Anterior cingulate cortex (tissue), 58 donors: ENCODE data around the gene ABLIM2.
A peak's percentile ranks its signal among the peaks of the same experiment; 100 is the strongest.

Source experiments
- DNase-seq, 58 donors: peaks; one replicate each; lab custom pipeline; 2025; lab: John Stamatoyannopoulos, UW

The ABLIM2 gene

GRCh38 chr4:8013976-8014726 is 144.5 kb downstream of the ABLIM2 start:
- DNase-seq, result no peak

GRCh38 chr4:8012517-8012916 is 146.1 kb downstream of the ABLIM2 start:
- no peak for DNase-seq

GRCh38 chr4:8010618-8011017 is 148.0 kb downstream of the ABLIM2 start:
- DNase-seq, result peak in 53 of 58 donors; percentile 10 to 92 (median 67)

GRCh38 chr4:8009710-8010511 is 148.7 kb downstream of the ABLIM2 start:
- DNase-seq, result peak in 2 of 58 donors; percentile 17 to 29

GRCh38 chr4:8009097-8009496 is 149.5 kb downstream of the ABLIM2 start:
- DNase-seq, result no peak

- no peak for DNase-seq
Observed at GRCh38 chr4:8008391-8008790, 150.2 kb downstream of the ABLIM2 start.

- DNase-seq, result no peak
Observed at GRCh38 chr4:8007581-8007980, 151.0 kb downstream of the ABLIM2 start.

- no peak for DNase-seq
Observed at GRCh38 chr4:8006471-8006870, 152.1 kb downstream of the ABLIM2 start.

- no peak for DNase-seq
Observed at GRCh38 chr4:8005814-8006215, 152.8 kb downstream of the ABLIM2 start.

- no peak for DNase-seq
Observed at GRCh38 chr4:8005033-8005808, 153.4 kb downstream of the ABLIM2 start.

- DNase-seq, result no peak
Observed at GRCh38 chr4:8004066-8004465, 154.5 kb downstream of the ABLIM2 start.

GRCh38 chr4:8002525-8003309 is 155.9 kb downstream of the ABLIM2 start:
- DNase-seq, result no peak

GRCh38 chr4:8001564-8002355 is 156.9 kb downstream of the ABLIM2 start:
- DNase-seq, result no peak

- no peak for DNase-seq
Observed at GRCh38 chr4:8000721-8001491, 157.7 kb downstream of the ABLIM2 start.

GRCh38 chr4:8000247-8000646 is 158.4 kb downstream of the ABLIM2 start:
- no peak for DNase-seq

- DNase-seq, result no peak
Observed at GRCh38 chr4:7999695-8000094, 158.9 kb downstream of the ABLIM2 start.

- no peak for DNase-seq
Observed at GRCh38 chr4:7999279-7999678, 159.3 kb downstream of the ABLIM2 start.

GRCh38 chr4:7998447-7998846 is 160.2 kb downstream of the ABLIM2 start:
- DNase-seq, result no peak

- DNase-seq, result no peak
Observed at GRCh38 chr4:7995866-7996265, 162.7 kb downstream of the ABLIM2 start.
